ENCODE data around the gene COMMD2.

The COMMD2 gene

DNA sequence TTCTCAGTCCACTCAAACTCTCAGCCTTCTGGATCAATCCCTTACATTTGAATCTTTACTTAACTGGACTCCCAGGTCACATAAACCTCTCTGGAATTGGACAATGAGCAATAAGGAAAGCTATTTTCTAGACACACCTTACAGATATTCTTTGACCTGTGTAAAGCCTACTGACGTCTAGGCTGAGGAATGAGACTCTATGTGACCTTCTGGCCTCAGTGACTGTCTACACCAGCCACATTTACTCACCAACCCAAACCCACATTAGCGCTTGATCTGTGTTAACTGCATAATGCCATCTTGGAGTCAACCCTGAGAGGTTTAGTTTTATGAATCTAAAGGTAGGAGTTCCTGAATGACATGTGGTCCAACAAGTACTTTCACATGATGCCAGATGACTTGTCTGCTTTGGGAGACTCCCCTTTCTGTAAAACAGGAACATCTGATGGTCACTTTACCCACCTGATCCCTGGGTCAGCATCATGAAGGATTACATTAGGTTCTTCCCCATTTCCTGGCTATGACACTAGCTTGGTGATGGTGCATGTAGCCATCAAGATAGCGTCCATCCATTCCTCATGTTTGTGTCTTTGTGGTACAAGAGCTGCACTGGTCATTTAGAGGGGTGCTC is 11.4 kb upstream of the COMMD2 start:
- DNase-seq = no peak

DNA sequence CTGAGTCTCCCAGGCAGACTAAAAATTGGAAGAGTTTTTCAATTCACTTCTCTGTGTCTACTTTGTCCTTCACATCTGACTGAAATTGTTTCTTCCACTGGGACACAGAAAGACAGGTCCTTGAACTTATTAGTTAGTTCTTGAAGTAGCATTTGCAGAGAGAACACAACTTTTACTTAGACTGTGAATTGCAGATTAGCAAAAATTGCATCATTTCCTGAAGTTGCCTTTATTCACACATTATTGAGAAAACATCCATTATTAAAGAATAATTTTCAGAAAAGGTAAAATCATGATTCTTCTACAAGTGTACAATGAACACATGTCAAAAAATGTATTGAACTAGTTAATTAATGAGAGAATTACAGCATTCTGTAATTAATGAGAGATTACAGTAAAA is 1.4 kb upstream of the COMMD2 start:
- DNase-seq = no peak

DNA sequence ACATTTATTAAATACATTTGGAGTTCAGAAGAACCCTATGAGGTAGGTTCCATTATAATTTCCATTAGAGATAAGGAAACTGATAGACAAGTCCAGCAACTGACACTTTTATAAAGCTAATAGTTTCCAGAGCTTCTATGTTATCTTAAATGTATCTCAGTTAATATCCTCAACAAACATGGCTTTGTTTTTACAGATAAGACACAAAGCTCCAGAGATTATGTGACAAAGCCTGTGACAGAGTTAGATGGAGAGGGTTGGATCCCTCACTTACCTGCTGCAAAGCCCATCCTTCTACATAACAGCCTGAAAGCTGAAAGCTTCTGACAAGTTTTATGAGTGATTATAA is 473 bp upstream of the COMMD2 start:
- no peak for DNase-seq

DNA sequence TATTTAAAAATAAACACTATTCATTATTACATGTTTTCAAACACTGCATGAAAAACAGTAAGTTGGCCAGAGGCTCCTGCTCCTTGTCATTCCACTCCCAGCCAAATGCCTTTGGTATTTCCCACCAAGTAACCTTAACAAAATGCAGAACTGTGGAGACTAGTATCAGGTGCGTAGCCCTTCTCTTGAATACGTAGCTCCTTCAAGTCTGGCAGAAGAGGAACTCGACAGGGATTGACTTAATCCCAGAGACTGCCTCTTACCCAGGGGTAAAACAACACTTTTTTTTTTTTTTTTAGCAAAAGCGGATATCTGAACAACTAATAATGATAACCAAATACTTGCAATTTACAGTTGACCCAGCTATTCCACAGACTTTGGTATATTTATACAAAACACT is 738 bp downstream of the COMMD2 start:
- no peak for DNase-seq

DNA sequence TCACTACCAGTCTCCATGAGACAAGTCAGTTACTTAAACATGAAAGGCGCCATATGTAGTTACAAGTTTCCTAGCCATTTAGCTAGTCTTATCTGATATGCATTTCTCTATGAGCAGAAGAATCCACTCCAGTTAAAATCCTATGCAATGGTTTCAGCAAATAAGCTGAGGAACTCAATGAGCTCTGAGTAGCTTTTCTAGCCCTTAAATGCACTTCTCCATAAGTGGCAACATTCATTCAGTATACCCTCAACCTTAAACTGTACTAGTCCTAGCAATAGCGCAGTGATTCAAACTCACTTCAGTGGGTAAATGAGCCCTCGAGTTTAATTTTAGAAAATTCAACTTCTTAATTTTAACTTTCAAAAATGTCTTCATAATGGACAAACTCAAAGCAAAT is 7.7 kb downstream of the COMMD2 start:
- DNase-seq = no peak

DNA sequence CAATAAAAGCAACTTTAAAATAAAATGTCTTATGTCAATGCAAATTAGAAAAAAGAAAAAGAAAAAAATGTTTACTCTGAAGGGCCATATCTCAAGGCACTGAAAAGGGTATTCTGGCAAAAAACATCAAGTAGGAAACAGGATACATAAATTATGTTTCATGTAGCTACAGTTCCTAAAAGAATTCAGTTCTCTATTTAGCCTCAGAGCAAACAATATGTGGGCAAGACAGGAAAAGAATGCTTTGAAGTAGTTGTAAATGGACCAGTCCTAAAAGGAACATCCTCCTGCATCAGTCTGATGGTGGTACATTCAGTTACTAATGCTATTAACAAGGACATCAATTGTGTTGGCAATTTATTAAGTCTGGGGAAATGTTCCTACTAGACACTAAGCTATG is 8.1 kb downstream of the COMMD2 start:
- DNase-seq = no peak

DNA sequence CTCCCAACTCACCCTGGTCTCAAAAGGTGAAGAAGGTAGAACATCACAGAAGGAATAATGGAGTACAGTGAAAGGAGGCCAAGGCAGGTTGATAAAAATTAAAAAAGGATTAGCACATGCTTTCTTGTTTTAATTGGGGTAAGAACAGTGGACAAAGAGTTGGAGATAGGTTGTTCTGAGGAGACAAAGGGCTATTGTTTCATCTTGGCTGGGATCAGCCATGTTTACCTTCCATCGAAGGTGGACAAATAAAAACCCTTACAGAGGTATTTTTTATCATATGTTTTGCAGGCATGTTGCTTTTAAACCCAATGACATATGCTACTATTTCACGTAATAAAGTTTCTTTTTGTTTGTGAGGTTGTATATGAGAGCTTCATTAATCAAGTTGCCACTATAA is 12.9 kb downstream of the COMMD2 start:
- no peak for DNase-seq

DNA sequence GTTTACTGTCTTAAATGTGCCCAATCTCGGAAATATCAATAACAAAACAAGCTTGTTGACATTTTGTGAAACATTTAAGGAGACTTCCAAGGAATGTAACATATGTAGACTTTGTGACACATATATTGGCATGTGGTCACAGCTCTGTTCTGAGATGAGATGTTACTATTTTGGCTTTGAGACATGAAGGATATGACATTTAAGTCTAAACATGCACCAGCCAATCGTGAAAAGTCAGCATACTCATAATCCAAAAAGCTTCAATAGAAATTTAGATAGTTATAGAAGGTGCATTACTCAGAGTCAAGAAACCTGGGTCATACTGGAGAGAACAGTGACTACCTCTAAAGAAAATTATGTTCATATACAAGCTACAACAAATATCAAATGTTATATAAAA is 13.4 kb downstream of the COMMD2 start:
- peak; percentile 6 for DNase-seq

DNA sequence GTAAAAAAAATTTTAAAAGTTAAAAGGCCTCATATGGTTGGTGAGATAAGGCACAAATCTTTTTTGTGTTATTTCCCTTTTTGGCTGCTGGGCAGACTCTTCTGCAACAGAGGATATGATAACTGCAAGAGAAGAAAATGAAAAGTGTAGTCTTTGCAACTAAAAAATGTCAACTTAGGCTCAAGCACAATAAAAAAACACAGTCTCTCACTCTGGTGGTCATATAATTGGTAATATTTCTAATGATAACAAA is 15.4 kb downstream of the COMMD2 start:
- no peak for DNase-seq

DNA sequence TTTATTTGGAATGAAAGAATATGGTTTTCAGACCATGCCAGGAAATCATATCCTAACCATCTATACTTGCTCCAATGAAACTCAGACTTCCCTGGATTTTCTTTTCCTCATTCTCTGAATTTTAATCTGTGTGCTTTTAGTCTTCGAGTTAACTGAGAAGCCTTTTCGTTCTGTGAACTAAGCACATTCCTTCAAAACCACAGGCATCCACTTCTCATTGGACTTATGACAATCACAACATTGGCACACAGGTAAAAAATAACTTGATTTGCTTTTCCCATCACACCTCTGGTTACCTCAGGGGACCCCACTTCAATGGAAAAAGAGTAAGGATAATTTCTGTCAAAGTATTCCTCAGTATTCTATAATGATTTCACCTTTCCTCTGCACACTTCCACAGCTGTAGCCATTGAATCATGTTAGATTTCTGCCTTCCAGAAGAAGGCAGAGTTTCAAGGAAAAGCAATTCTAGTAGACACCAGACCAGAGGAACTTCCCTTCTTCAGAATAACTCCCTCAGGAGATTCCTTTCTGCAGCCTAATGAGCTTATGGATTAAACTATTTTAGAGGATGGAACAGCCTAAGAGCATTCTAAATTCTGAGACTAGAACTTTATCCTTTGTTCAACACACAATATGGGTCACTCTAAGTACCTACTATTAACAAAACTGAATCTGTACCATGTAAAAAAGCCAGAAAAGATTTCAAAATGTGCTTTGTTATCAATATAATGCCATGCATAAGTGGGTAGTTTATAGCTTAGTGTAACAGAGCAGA is 15.9 kb downstream of the COMMD2 start:
- peak; percentile 62 for DNase-seq

DNA sequence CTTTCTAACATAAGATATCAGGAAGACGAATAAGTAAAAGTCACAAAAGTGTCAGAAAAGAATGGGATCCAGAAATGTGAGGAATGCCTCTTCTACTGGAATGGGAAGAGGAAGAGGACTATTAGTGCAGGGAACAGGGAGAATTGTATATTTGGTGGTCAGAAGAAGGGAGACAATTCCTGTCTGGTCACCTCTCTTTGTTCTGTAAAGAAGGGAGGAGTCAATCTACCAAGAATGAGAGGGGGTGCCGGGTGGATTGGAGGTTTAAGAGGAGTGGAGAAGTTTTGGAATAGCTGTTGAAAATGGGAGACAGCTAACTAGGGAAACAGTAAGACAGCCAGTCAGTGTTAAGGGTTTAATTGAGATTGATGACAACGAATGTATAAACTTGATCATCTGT is 20.1 kb downstream of the COMMD2 start:
- no peak for DNase-seq

DNA sequence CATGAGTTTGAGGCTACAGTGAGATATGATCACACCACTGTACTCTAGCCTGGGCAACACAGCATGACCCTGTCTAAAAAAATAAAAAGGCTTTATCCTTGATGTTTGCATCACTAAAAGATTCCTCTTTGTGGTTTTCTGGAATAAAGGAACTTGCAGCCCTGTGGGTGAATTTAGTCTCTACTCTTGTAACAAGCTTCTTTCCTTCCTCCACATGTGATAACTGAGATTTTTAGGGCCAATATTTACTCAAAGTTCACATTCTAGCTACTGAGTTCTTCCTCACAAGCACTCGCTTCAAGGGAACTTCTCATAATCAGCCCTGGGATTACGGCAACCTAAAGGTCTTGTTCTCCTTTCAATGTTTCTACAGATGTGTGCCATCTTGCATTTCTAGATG is 24.6 kb downstream of the COMMD2 start:
- DNase-seq = peak; percentile 9

DNA sequence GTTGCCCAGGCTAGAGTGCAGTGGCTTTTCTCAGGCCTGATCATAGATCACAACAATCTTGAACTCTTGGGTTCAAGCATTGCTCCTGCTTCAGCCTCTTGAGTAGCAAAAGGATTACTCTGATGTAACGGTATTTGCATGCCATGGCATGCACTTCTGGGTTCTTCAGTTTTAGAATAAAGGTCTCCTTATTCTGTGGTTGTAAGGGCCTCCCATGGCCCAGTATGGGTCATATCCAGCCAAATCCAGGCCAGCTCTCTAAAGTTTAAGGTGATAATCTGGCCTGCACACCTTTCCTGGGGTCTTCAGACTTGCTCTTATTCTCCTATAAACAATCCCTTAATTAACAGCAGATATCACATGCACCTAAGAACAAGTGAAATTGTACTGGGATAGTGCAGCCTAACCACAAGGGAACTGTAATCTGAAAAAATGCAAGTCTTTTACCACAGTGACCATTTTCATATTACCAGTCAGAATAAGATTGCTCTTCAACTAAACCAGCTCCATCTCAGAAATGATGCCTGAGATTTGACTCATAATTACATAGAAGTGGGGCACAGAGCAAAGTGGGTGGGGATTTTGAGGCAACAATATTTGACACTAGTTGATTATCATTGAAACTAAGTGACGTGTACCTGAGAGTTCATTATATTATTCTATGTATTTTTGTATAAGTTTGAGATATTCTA is 25.4 kb downstream of the COMMD2 start:
- DNase-seq = peak; percentile 46

DNA sequence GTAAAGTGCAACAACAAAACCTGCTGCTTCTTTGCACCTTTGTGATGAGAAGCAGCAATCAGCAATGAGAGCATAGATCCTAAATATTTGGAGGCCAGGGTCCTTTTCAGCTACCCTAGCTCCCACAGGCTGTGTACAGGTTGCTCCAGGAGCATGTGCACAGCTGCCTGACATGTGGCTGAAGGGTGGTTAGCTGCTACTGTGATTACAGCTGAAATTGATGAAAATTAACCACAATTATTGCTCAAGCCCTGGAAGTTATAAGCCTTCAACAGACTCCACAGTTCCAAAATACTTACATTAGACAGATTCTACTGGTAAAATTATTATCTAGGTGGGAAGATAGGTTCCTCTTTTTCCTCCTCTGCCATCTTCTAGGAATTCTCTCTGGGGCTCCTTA is 28.5 kb downstream of the COMMD2 start:
- DNase-seq = no peak

DNA sequence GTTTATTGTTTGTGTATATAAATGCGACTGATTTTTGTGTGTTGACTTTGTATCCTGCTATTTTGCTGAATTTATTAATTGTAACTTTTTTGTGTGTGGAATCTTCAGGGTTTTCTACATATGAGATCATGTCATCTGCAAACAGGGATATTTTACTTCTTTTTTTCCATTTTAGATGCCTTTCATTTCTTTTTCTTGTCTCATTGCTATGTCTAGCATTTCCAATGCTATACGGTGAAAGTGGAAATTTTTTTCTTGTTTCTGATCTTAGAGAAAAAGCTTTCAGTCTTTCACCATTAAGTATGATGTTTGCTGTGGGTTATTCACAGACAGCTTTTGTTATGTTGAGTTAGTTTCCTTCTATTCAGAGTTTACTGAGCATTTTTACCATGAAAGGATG is 31.4 kb downstream of the COMMD2 start:
- DNase-seq = no peak

DNA sequence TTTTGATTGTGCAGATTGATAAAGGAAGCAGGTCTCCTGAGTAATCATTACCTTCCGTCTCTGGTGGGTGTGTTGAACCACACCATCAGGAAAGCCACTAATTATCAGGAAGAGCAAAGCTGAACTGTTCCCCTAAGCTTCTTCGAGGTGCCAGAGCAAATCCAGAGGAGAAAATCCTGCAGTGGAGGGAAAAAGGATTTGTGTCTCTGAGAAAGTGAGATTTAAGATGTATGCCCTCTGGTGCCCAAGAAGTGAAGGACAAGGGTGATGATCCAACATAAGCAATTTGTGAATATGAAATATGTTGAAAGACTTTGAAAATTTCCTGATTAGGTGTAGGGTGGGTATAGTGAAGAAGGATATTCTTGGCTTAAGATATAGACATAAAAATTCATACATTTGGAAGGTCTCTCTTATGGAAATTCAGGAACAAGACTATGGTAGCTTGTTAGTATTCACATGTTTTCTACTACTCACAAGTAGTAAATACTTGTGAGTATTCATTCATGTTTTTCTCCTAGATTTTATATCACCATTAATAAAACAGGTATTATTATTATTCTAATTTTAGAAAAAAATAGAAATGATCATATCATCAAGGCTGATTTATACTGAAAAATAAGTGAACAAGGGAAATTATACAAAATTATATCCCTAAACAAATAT is 34.8 kb downstream of the COMMD2 start:
- DNase-seq = peak; percentile 79

DNA sequence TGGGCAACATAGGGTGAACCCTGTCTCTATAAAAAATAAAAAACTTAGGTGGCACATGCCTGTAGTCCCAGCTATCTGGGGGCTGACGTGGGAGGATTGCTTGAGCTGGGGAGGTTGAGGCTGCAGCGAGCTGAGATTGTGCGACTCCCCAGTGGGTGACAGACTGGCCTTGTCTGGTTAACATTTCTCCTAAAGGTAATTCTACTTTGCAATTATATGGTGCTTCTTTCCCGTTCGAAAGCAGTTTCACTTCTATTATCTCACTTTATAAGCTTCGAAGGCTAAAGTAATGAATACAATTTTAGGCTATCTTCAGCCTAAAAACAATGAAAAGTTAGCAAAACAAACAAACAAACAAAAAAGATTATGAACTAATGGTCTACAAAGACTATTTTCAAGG is 35.3 kb downstream of the COMMD2 start:
- no peak for DNase-seq

DNA sequence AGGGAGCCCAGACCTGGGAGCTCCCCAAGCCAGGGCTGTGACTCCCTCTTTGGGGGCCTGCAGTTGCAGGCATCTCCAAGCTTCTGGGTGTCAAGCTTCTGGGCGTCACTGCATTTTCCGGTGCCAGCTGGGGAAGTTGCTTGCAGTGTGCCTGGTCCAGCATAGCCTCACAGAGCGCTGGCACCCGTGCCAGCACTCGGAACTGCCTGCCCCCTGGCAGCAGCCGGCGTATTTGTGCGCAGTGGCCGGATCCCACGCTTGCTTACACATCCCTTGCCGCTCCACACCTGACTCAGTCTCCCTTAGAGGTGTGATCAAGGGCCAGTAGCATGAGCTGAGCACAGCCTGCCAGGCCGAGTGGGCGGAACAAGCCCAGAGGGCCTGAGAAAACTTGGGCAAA is 37.0 kb downstream of the COMMD2 start:
- DNase-seq = no peak

DNA sequence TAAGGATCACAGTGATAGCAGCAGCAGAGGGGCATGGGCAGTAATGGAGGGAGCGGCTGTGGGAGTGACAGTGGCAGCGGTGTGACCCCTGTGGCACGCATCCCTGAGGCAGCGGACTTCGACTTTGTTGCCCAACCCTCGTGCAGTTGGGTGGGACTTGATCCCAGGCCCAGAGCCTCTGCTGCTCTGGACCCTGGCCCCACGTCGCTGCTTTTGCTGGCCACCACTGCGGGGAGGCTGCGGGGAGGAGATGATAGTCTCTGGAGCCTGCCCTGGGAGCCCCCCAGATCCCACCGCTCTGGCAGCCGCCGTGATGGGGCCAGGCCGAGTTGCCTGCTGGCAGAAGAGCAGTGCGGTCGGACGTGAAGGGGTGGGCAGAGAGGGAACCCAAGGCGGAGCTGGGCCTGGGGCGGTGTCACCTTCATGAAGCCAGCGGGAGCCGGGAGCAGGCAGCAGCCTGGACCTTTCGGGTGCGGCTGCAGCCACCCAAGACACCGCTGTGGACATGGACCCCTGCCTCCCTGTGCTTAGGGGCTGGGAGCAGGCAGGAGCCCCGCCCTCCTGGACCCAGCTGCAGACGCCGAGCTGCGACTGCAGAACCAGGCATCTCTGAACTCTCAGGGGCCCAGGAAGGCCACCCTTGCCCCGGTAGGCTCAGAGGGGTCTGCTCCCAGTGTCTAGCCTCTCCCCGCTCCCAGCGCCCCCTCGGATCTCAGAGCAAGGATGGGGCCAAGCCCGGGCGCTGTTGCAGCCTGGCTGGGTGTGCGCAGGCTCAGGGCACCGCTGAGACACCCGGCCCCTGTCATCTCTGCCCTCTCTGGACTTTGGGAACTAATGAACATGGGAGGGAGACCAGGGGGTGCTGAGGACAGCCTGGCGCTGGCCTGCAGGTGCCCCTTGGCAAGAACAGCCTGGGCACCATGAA is 38.3 kb downstream of the COMMD2 start:
- DNase-seq = no peak

DNA sequence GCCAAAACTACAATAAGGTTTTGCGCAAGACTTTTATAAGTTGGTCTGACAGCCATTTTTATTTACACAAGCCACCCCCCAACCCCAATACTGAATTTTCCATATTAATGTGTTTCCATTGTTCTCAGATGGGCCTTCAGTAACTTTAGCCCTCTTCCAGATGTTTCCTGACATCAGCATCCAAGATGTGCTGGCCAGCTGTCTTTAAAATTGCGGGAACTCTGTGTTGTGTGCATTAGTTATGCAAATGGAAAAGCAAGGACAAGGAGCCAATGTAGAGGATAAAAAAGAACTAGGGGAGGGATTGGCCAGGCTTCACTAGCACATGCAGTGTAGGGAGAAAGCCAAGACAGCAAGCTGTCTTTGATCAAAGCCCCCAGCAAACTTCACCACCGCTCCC is 45.4 kb downstream of the COMMD2 start:
- DNase-seq = no peak

DNA sequence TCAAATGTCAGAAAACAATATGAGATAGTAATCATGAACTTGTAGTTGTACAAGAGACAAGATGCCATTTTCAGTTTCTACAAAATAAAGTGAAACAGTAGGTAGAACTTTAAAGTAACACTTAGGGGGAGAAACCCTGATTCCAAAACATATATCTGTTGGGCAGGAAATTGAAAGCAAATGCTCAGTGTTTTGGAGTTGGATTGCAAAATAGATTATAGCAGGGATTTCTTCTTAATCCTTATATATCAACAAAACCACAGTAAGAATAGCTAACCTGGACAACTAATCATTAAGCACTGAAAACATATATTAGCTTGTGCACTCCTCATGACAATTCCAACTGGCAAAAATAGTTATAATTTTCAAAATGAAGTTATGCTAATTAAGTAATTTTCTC is 46.9 kb downstream of the COMMD2 start:
- DNase-seq = no peak

DNA sequence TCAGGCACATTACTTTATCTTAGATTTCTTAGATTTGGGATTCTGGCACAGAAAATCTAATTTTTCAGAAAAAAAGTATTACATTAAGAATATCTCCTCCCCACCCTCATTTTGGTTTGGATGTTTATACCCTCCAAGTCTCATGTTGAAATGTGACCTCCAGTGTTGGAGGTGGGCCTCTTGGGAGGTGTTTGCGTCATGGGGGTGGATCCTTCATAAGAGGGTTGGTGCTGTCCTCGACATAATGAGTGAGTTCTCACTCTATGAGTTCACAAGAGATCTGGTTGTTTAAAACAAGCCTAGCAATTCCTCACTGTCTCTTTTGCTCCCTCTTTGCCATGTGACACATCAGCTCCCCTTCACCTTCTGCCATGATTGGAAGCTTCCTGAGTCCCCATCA is 48.8 kb downstream of the COMMD2 start:
- peak; percentile 48 for DNase-seq
